ENCODE data around the gene CFAP46. TPM values are rescaled to one million over a fixed set of nuclear protein-coding genes. Genes with fewer than 3 reads are reported as not detected.

The CFAP46 gene
- total RNA-seq, 1 experiment from 2014 or later = 1.6 TPM

DNA sequence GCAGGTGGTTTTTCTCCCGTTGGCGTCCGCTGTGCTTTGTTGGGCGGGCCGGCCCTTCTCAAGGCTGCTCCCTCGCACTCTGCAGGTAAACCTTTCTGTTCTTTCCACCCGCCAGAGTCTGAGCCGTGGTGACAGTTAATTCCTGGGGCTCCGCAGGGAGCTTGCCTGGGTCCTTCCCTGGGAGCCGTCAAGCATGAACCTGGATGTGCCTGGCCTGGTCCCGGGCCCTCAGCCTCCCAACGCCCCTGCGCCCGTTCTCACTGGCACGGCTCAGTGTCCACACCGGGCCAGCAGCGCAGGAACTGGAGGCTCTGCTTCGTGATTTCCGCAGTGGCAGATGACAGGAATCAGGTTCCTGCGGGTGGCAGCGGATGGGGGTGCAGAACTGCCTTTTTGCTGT lies 145.5 kb downstream of the CFAP46 start:
- ATAC-seq (no peak), DNase-seq (ENCODE audit: low read depth, low spot score) (no peak)
- intact Hi-C loops (cut with micrococcal nuclease; ENCODE audit: unreplicated experiment) (loop anchor here (10.0 kb wide), 1 partner anchor 342 kb away; no protein-coding TSS in a partner anchor), in situ Hi-C loops (cut with HindIII; ENCODE audit: low pct_unique_long_range_greater_than_20kb, low sequenced_read_pairs) (no loop called here)
- Histone ChIP-seq H3K9me3 (ENCODE audit: control insufficient read depth, insufficient read depth, low read depth, low read length) (no peaks in the 10 kb centered on the region), H3K4me1 (ENCODE audit: control insufficient read depth, insufficient read depth, low read length) (peaks cover 5% of the 10 kb centered on the region), H3K36me3 (ENCODE audit: control insufficient read depth, insufficient read depth, low read length) (no peaks in the 10 kb centered on the region), H3K27me3 (ENCODE audit: control insufficient read depth, insufficient read depth, low read length) (no peaks in the 10 kb centered on the region), H3K4me3 (ENCODE audit: low read depth in 2 of 2, low read length in 2 of 2) (no peak overlapping the region), H3K27ac (ENCODE audit: low read length) (no peak overlapping the region)
- BruUV-seq (replicated peaks) = no TSS peak
- CTCF ChIA-PET = no interaction called here
- POLR2A ChIA-PET = no interaction called here
- no peak for TF ChIP-seq TCF7L2 (IDR thresholded peaks at IDR 0.05; ENCODE audit: low read depth, low read length)
- TF ChIP-seq SIN3A (IDR thresholded peaks at IDR 0.05; ENCODE audit: borderline replicate concordance, insufficient read depth, low read depth, low read length) = no peak
- TF ChIP-seq, protein P1, sequence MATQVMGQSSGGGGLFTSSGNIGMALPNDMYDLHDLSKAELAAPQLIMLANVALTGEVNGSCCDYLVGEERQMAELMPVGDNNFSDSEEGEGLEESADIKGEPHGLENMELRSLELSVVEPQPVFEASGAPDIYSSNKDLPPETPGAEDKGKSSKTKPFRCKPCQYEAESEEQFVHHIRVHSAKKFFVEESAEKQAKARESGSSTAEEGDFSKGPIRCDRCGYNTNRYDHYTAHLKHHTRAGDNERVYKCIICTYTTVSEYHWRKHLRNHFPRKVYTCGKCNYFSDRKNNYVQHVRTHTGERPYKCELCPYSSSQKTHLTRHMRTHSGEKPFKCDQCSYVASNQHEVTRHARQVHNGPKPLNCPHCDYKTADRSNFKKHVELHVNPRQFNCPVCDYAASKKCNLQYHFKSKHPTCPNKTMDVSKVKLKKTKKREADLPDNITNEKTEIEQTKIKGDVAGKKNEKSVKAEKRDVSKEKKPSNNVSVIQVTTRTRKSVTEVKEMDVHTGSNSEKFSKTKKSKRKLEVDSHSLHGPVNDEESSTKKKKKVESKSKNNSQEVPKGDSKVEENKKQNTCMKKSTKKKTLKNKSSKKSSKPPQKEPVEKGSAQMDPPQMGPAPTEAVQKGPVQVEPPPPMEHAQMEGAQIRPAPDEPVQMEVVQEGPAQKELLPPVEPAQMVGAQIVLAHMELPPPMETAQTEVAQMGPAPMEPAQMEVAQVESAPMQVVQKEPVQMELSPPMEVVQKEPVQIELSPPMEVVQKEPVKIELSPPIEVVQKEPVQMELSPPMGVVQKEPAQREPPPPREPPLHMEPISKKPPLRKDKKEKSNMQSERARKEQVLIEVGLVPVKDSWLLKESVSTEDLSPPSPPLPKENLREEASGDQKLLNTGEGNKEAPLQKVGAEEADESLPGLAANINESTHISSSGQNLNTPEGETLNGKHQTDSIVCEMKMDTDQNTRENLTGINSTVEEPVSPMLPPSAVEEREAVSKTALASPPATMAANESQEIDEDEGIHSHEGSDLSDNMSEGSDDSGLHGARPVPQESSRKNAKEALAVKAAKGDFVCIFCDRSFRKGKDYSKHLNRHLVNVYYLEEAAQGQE (IDR thresholded peaks at IDR 0.05; ENCODE audit: insufficient read depth in 1 of 2, low read depth in 2 of 2, low read length in 1 of 2) = no peak
- no peak for TF ChIP-seq POLR2AphosphoS5 (IDR thresholded peaks at IDR 0.05; ENCODE audit: low read depth, low read length)
- TF ChIP-seq, protein P2, sequence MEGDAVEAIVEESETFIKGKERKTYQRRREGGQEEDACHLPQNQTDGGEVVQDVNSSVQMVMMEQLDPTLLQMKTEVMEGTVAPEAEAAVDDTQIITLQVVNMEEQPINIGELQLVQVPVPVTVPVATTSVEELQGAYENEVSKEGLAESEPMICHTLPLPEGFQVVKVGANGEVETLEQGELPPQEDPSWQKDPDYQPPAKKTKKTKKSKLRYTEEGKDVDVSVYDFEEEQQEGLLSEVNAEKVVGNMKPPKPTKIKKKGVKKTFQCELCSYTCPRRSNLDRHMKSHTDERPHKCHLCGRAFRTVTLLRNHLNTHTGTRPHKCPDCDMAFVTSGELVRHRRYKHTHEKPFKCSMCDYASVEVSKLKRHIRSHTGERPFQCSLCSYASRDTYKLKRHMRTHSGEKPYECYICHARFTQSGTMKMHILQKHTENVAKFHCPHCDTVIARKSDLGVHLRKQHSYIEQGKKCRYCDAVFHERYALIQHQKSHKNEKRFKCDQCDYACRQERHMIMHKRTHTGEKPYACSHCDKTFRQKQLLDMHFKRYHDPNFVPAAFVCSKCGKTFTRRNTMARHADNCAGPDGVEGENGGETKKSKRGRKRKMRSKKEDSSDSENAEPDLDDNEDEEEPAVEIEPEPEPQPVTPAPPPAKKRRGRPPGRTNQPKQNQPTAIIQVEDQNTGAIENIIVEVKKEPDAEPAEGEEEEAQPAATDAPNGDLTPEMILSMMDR (IDR thresholded peaks at IDR 0.05) = no peak

DNA sequence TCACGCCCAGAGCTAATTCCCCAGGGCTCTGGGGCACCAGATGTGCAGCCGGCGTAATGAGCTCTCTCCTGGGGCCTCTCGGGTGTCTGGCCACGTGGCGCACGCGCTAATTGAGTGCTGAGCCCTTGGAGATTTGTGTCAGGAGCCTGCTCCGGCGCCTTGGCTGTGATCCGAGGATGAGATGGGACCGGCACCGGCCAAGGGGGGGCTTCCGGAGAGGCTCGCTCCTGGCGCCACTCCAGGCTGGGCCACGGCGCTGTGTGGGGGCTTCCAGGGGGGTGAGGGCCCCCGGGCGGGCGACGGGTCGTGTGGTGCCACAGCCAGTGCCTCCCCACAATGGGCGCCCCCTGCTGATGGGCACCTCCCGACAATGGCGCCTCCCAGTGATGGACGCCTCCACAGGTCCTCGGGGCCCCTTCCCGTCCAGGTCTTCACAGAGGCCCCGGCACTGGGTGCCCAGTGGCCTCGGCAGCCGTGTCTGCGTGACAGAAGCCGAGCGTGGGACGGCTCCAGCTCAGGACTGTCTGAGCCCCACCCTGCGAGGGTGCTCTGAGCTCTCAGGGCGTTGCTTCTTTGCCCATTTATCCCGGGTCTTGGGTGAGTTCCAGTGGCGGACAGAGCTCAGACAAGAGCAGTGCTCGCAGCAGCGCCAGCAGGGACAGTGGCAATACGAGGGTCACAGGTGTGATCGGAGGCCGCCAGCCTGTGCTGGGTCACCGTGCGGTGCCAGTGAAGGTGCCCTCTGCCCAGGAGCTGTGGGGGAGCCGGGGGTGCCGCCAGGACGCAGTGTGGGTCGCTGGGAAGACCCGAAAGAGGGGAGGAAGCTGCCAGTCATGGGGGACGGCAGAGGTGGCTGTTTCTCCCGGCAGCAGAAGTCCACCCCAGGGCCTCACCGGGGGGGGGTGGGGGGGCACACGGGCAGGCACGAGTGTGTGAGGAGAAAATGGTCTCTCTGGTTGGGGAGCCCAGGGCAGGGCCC lies 148.2 kb downstream of the CFAP46 start:
- Histone ChIP-seq H3K27me3 (ENCODE audit: control insufficient read depth, insufficient read depth, low read length) (no peaks in the 10 kb centered on the region), H3K27ac (ENCODE audit: low read length) (no peak overlapping the region), H3K4me1 (ENCODE audit: control insufficient read depth, insufficient read depth, low read length) (peaks cover 5% of the 10 kb centered on the region), H3K9me3 (ENCODE audit: control insufficient read depth, insufficient read depth, low read depth, low read length) (no peaks in the 10 kb centered on the region), H3K4me3 (ENCODE audit: low read depth in 2 of 2, low read length in 2 of 2) (peak overlapping the region in 1 of 2 experiments; percentile 21; a peak in 2 of 4 replicates), H3K36me3 (ENCODE audit: control insufficient read depth, insufficient read depth, low read length) (no peaks in the 10 kb centered on the region)
- intact Hi-C loops (cut with micrococcal nuclease; ENCODE audit: unreplicated experiment) = loop anchor here (10.0 kb wide), 1 partner anchor 339 kb away; no protein-coding TSS in a partner anchor
- BruUV-seq (replicated peaks) = no TSS peak
- ChIA-PET POLR2A (interaction anchor here (0.6 to 0.7 kb wide), 2 partner anchors 62 to 147 kb away, joined by 3 to 8 read pairs; no protein-coding TSS in a partner anchor), CTCF (interaction anchor here (0.5 to 1.1 kb wide), 3 partner anchors 8 to 334 kb away, joined by 3 to 7 read pairs (median 4); no protein-coding TSS in a partner anchor)
- no peak for TF ChIP-seq POLR2AphosphoS5 (IDR thresholded peaks at IDR 0.05; ENCODE audit: low read depth, low read length)
- TF ChIP-seq, protein P2 (IDR thresholded peaks at IDR 0.05) = peak; percentile 75; the same call in 1 of the 2 replicates
- ATAC-seq (peak; percentile 52), DNase-seq (ENCODE audit: low read depth, low spot score) (no peak)
- in situ Hi-C loops (cut with HindIII; ENCODE audit: low pct_unique_long_range_greater_than_20kb, low sequenced_read_pairs) = no loop called here

All from Panc1 (cell line).